OCI-LY3 (cell line): ENCODE data around the gene UBASH3A.

Experiments used
- H2AFZ ChIP-seq: fragments of 200-600, 300-600 bp; shearing (Covaris generic); 2 replicates; pipeline ENCODE4 v1.6.0; 2014; ENCODE audit warnings: antibody characterized with exemption, low read depth, low read length
- H3K27ac ChIP-seq: fragments of 200-600, 300-600 bp; sonication (generic); 2 replicates; pipeline ENCODE4 v1.5.1; 2014; ENCODE audit warnings: mild to moderate bottlenecking, low read length, moderate library complexity, mixed read lengths
- H3K27me3 ChIP-seq: fragments of 200-600, 300-600 bp; sonication (generic); 2 replicates; pipeline ENCODE4 v1.6.1; 2014; ENCODE audit warnings: low read depth, low read length, mixed read lengths
- H3K36me3 ChIP-seq: fragments of 200-600, 300-600 bp; sonication (generic); replicated peaks from 2 replicates; pipeline ENCODE3; 2014; ENCODE audit warnings: low read depth, low read length, mixed read lengths
- H3K4me1 ChIP-seq: fragments of 300-600, 200-600 bp; sonication (generic); 2 replicates; pipeline ENCODE4 v1.6.1; 2014; ENCODE audit warnings: low read length, mixed read lengths
- H3K4me2 ChIP-seq: fragments of 200-600, 300-600 bp; sonication (generic); 2 replicates; pipeline ENCODE4 v1.6.1; 2014; ENCODE audit warnings: low read length, mixed read lengths
- H3K4me3 ChIP-seq: fragments of 300-600, 200-600 bp; sonication (generic); 2 replicates; pipeline ENCODE4 v1.5.1; 2014; ENCODE audit warnings: antibody characterized with exemption, mild to moderate bottlenecking, low read length, moderate library complexity
- H3K79me2 ChIP-seq: fragments of 300-600, 200-600 bp; shearing (Covaris generic); 2 replicates; pipeline ENCODE4 v1.6.1; 2014; ENCODE audit warnings: mild to moderate bottlenecking, low read length, mixed read lengths
- H3K9ac ChIP-seq: fragments of 300-600, 200-600 bp; shearing (Covaris generic); 2 replicates; pipeline ENCODE4 v1.6.0; 2014; ENCODE audit warnings: mild to moderate bottlenecking, low read length, moderate library complexity
- H3K9me3 ChIP-seq: fragments of 200-600, 300-600 bp; shearing (Covaris generic); 2 replicates; pipeline ENCODE4 v1.6.1; 2014; ENCODE audit warnings: low read length, mixed read lengths; ENCODE audit not compliant: insufficient read depth
- H4K20me1 ChIP-seq: fragments of 200-600, 300-600 bp; sonication (generic); 2 replicates; pipeline ENCODE4 v1.6.1; 2016; ENCODE audit warnings: low read length, mixed read lengths; ENCODE audit not compliant: insufficient read depth
- CTCF ChIP-seq: fragments of 200-600, 300-600 bp; sonication (generic); IDR thresholded peaks from 2 replicates; pipeline ENCODE4 v1.5.1; 2014; ENCODE audit warnings: antibody characterized with exemption, low read length, low read depth
- EZH2phosphoT487 ChIP-seq: fragments of 200-600 bp; shearing (Covaris generic); IDR thresholded peaks from 2 replicates; pipeline ENCODE4 v1.6.1; 2018; ENCODE audit warnings: antibody characterized with exemption, mixed run types, low read depth

Gene UBASH3A

GRCh38 chr21:42444745-42445059, 41.0 kb downstream of the UBASH3A start:
- Histone ChIP-seq H3K4me3 (no peak overlapping the region), H3K9me3 (no peaks in the 10 kb centered on the region), H3K9ac (no peak overlapping the region), H2AFZ (no peak overlapping the region), H3K4me1 (peaks cover 6% of the 10 kb centered on the region; the same call in 1 of the 2 replicates), H3K27me3 (no peaks in the 10 kb centered on the region), H4K20me1 (no peaks in the 10 kb centered on the region), H3K4me2 (no peak overlapping the region), H3K36me3 (no peaks in the 10 kb centered on the region), H3K27ac (no peak overlapping the region), H3K79me2 (no peaks in the 10 kb centered on the region)
- TF ChIP-seq CTCF = no peak

GRCh38 chr21:42445311-42445710, 41.6 kb downstream of the UBASH3A start:
- TF ChIP-seq CTCF = no peak
- TF ChIP-seq EZH2phosphoT487 = no peak
- no peaks in the 10 kb centered on the region for H3K79me2 ChIP-seq
- H3K9ac ChIP-seq = no peak overlapping the region
- H3K27ac ChIP-seq = no peak overlapping the region
- H3K4me3 ChIP-seq = no peak overlapping the region
- no peaks in the 10 kb centered on the region for H3K36me3 ChIP-seq
- no peaks in the 10 kb centered on the region for H3K27me3 ChIP-seq
- no peaks in the 10 kb centered on the region for H3K9me3 ChIP-seq
- no peak overlapping the region for H3K4me2 ChIP-seq
- peaks cover 11% of the 10 kb centered on the region for H3K4me1 ChIP-seq
- no peak overlapping the region for H2AFZ ChIP-seq
- H4K20me1 ChIP-seq = no peaks in the 10 kb centered on the region

GRCh38 chr21:42446531-42446930, 42.8 kb downstream of the UBASH3A start:
- Histone ChIP-seq H3K4me1 (peaks cover 16% of the 10 kb centered on the region), H4K20me1 (no peaks in the 10 kb centered on the region), H3K79me2 (no peaks in the 10 kb centered on the region), H3K9me3 (no peaks in the 10 kb centered on the region), H3K27me3 (no peaks in the 10 kb centered on the region), H3K4me3 (no peak overlapping the region), H3K27ac (no peak overlapping the region), H3K4me2 (no peak overlapping the region), H2AFZ (no peak overlapping the region), H3K36me3 (no peaks in the 10 kb centered on the region), H3K9ac (no peak overlapping the region)
- no peak for TF ChIP-seq EZH2phosphoT487
- TF ChIP-seq CTCF = no peak

- no peak overlapping the region for H2AFZ ChIP-seq
- no peak overlapping the region for H3K4me3 ChIP-seq
- H3K4me1 ChIP-seq = peaks cover 16% of the 10 kb centered on the region
- H3K36me3 ChIP-seq = no peaks in the 10 kb centered on the region
- H3K27ac ChIP-seq = no peak overlapping the region
- no peak overlapping the region for H3K4me2 ChIP-seq
- H3K9me3 ChIP-seq = no peaks in the 10 kb centered on the region
- no peak overlapping the region for H3K9ac ChIP-seq
- H3K27me3 ChIP-seq = no peaks in the 10 kb centered on the region
- H3K79me2 ChIP-seq = no peaks in the 10 kb centered on the region
- TF ChIP-seq EZH2phosphoT487 = no peak
- TF ChIP-seq CTCF = no peak
- no peaks in the 10 kb centered on the region for H4K20me1 ChIP-seq
Observed at GRCh38 chr21:42447182-42447581, 43.5 kb downstream of the UBASH3A start.
